ENCODE data around the gene CLDN20.

CLDN20 gene

DNA sequence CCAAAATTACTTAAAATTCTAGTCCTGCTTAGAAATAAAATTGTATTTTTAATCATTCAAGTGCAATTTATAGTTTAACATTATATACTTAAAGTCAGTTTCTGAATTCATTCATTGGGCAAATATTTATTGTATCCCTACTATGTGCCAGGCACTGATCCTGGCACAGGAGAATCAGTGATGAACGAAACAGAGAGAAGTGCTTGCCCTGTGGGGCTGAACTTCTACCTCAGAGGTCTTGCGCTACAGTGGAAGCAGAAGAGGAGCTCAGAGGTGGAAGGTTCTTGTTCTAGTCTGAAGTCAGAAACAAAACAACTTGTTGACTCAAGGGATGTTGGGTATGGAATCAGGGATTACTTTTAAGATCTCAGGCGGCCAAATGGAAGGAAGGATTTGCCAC is 6.0 kb downstream of the CLDN20 start:
- no peak for DNase-seq (ENCODE audit: low read depth in 2 of 2)

DNA sequence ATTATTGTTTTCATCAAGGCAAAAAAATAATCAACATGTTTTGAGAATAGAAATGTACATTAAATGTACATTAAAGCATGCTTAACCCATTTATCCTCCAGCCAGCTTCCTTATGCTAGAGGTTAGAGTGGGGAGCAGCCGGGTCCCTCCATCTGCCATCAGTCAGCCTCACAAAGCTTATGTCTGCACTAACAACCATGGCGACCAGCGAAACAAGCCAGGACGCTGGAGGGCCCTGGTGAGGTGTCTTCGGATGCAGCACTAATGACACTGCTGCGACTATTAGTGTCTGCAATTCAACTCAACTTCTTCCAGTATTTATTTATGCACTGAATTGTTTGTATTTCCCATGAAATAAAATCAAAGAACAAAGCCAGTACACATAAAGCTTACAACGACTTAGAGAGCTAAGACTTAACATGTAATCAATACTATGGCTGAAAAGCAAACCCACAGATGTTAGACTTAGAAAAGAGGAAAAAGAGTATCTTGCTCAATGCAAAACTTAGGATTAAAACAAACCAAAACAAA is 6.8 kb downstream of the CLDN20 start:
- DNase-seq (ENCODE audit: low read depth in 2 of 2): no peak

DNA sequence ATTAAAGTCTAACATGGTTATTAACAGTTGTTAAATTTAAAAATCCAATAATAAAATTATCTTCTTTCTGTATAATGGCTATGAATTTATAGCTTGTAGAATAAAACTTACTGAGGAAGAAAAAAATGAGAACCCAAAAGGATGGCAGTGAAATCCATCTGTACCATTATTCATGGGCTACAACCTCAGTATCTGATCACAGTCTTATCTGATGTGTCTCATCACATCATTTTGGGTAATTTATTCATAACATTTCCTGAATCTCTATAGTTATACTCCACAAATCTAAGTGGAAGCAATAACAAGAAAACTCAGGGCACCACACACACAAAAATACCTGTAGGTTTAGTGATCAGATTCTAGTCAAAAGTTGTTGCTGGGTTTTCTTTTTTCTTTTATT is 7.3 kb downstream of the CLDN20 start:
- DNase-seq (ENCODE audit: low read depth in 2 of 2): no peak

DNA sequence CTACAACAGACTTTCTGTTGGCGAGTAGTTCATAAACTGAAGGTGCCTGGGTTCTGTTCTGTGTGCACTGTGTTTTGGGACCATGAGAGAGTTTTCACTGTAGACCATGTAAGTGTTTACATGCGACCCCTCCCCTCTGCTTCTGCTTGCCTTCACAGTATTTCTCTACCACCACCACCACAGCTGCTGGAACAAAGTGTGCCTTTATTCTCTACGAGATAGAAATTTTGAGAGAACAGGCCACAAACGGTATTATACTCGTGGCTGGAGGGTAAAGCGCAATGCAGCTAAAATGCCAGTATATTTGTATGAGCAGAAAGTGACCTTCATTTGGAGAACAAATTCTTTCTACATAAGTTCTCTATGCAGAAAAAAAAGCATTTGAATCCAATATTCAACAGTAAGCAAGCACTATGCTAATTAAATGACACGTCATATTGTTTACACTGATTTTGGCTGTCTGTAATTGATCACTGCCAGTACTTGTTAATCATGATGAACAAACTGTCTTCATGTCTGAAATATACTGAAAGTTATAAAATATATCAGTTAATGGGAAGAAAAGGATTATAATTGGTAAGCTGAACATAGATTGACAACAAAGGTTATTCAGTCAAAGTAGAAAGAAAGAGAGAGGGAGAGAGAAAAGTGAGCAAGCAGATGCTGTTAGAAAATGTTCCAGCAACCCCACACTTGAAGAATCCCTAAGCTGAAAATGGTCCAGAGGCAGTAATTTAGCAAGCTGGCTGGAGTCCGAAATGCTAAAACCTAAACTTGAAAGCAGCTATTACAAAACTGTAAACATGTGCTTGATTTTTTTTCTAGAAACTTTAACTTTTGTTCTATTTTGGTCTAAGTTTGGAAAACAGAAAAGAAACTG is 8.8 kb downstream of the CLDN20 start:
- DNase-seq (ENCODE audit: low read depth in 2 of 2): no peak

DNA sequence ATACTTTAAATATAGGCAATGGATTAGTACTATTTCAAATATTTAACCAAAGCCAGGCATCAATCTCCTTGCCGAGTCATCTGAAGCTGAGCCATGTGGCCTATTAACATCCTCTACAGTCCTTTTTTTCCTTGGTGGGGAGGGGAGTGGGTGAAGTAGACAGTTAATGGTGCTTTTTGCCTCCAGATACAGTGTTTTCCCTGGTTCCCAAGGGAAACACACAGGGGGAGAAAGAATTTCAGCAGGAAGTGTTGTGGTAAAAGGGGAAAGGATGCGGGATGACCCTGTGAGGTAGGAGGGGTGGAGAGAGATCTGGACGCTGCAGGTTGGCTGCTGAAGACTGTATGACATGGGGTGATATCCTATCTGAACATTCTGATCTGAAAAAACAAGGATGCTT is 9.6 kb downstream of the CLDN20 start:
- no peak for DNase-seq (ENCODE audit: low read depth in 2 of 2)

DNA sequence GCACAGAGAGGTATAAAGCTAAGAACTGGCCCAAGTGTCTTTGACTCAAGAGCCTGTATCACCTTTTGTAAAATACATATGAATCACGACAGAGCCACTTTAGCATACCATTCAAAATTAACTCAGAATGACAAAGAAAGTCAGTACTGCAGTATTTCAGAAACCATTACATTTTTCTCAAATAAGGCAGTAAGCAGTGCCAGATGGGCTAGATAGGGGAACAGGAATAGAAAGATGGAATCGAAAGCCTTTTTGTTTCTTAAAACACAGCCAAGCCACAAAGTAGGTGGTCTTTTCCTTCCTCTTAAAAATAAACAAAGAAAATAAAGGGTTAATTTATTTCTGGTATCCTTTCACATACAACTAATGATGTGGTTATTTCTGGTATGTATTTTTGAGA is 10.3 kb downstream of the CLDN20 start:
- no peak for DNase-seq (ENCODE audit: low read depth in 2 of 2)

DNA sequence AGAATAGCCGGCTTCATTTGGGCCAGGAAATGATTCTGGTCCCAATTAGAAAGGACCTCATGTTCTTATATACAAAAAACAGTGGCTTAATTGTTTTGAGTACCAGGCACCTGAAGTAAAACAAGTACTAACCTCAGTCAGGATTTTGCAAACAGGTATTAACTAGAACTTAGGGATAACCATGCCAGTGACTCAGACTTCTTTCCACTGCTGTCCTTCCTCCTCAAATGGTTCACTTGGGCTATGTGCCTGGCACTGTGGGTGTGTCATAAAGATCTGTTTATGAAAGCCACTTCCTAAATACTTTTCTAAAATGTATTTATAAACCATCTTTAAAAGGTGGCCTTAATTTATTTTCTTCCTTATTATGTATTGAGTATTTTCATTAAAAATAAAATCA is 10.7 kb downstream of the CLDN20 start:
- DNase-seq (ENCODE audit: low read depth in 2 of 2): no peak

DNA sequence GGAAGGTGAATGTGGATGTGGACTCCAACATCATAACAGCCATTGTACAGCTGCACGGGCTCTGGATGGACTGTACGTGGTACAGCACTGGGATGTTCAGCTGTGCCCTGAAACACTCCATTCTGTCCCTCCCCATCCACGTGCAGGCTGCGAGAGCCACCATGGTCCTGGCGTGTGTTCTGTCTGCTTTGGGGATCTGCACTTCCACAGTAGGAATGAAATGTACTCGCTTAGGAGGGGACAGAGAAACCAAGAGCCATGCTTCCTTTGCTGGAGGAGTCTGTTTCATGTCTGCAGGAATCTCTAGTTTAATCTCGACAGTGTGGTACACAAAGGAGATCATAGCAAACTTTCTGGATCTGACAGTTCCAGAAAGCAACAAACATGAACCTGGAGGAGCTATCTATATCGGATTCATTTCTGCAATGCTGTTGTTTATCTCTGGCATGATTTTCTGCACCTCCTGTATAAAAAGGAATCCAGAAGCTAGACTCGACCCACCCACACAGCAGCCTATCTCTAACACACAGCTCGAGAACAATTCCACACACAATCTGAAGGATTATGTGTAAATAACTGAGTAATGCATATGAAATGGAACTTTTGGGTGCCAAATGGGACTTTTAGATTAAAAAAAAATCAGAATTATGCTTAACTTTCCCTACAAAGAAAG is 12.1 kb downstream of the CLDN20 start:
- DNase-seq (ENCODE audit: low read depth in 2 of 2): no peak

DNA sequence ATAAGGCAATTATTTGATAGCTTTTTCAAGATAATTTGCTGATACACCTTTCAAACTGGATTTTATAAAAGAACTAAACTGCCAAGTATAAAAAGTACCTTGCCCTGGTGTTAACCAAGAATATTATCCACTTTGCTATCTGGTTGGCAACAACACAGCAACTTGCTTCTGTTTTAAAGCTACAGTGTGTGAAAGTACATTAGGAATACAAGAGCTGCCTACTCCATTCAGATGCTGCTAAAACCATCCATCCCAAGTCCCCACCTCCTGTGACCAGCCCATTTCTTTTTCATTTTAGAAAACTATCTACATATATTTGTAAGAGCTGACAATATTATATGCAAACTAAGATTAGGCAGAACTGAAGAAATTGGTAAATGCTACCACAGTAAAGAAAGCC is 12.8 kb downstream of the CLDN20 start:
- DNase-seq (ENCODE audit: low read depth in 2 of 2): no peak

DNA sequence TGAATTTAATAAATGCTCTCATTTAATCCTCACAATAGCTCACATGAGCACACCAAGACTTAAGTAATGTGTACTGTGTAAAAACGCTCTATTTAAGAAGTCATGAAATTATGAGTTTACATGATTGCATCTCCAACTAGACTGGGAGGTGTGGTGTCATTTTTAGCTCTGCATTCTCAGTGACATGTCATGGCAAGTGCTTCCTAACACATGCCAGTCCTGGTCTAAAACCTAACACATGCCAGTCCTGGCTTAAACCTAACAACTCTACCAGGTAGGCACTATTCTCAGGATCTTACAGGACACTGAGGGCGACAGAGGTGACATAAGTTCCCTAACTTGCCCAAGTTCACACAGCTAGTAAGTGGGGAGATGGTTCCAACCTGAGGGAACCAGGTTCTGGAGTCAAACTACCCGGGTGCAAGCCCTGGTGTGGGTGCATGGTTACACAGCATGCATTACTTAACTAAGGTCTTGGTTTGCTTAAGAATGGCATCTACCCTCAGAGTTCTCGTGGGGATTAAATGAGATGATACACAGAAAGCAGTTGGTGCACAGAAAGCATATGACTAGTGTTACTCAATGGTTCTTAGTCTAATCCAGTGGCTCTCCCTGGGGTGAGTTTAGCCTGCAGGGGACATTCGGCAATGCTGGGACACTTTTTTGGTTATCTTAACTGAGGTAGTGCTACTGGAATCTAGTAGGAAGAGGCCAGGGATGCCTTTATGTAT is 14.7 kb downstream of the CLDN20 start:
- DNase-seq (ENCODE audit: low read depth in 2 of 2): no peak

DNA sequence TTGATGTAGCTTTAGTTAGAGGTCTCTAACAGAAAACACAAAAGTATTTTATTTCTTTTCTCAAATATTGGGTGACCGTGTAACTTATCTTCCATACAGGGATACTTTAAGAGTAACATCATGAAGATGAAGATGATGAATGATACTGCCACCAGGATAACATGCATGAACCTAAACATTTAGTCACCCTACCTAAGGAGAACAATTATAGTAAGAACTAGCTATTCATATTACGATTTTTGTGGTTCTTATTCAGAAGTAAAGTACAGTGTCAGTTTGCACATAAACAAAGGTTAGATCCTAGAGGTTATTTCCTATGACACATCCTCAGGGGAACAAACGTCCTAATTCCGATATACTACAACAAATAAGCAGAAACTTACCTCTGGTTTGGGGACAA is 21.0 kb downstream of the CLDN20 start:
- DNase-seq (ENCODE audit: low read depth in 2 of 2): no peak

DNA sequence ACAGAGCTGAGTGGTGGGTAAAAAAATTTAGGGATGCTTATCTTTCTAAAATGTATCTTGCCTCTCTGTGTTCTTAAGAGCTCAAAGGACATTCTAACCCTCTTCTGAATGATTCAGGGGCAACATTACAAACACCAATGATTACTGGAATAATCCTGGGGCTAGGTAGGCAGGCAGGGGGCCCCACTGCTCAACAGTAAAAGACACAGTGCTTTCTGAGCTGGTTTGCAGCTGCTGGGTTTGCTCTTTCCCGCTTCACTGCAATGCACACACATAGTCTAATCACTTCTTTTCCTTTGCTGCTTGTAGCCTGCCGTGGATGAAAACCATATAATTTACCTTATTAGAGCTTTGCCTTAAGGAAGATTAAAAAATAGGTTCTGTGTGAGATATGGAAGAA is 23.9 kb downstream of the CLDN20 start:
- DNase-seq (ENCODE audit: low read depth in 2 of 2): no peak

DNA sequence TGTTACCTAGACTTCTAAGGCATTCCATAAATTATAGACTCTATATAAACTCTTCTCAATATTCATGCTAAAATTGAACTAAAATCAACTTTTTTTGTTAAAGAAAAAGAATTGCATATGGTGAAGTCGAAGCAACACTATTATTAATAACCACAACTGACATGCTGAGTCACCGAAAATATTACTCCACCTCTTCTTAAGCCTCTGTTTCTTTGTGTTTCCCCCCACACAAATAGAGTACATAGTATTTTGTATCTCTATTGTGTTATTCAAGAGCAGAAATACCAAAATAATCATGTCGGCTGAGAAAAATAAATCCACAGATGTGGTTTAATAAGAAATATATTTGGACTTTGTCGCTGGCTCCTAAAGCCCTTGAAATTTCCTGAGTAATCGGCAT is 26.7 kb downstream of the CLDN20 start:
- DNase-seq (ENCODE audit: low read depth in 2 of 2): no peak

DNA sequence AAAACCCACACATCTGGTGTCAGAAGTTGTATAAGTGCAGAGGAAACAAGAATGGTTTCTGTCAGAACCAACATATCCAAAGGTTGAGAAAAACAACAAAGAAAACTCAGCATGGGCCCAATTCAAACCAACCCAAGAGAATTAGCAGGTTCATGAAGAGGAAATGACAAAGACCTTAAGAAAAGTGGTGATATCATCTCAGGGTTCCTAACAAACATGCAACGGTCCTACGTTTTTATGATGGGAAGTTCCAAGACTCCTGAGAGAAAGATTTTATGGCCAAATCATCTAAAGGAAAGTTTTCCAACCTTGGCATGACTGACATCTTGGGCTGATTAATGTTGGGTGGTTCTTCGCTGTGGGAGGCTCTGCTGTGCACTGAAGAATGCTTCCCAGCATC is 27.5 kb downstream of the CLDN20 start:
- DNase-seq (ENCODE audit: low read depth in 2 of 2): no peak

DNA sequence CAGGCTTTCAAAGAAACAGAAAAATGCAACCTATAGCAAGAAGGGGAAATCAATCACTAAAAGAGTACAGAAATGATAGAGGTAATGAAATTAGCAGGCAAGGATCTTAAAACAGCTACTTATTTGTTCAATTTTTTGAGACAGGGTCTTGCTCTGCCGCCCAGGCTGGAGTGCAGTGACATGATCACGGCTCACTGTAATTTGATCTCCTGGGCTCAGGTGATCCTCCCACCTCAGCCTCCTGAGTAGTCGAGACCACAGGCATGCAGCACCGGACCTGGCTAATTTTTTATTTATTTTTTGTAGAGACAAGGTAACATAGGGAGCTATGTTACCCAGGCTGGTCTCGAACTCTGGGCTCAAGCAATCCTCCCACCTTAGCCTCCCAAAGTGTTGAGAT is 28.9 kb downstream of the CLDN20 start:
- no peak for DNase-seq (ENCODE audit: low read depth in 2 of 2)

DNA sequence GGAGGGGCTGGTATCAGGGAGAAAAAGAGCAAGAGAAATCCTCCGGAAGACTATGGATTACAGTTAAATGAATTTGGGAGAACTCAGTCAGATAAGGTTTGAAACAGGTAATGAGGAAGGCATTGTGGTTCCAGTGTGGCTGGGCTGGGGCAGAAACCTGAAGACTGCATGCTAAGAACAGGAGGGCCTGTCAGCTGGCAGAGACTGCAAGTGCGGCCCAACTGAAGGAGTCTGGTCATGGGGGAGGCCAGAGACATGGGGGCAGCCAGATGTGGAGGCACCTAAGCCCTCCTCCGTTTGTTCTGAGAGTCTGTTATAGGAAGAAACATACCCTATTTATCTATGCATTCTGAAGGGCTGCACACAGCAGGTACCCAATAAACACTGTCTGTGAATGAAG is 33.9 kb downstream of the CLDN20 start:
- DNase-seq (ENCODE audit: low read depth in 2 of 2): no peak

DNA sequence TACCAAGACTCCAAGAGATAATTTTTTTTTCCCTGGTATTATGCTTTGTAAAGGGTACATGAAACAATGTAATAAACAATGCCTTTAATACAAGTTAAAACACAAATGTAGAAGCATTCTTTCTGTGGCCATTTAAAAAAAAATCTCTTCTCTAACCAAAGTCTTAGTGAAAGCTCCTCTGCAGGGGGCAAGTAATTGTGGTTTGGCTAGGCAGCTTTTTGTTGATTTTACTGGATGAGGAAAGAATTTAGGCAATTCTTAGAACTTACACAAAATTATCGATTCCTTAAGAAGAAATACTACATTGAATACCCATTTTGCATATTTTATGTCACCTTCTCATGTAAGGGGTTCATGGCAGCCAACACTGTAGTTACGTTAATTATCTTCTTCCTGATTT is 38.1 kb downstream of the CLDN20 start:
- DNase-seq (ENCODE audit: low read depth in 2 of 2): no peak

DNA sequence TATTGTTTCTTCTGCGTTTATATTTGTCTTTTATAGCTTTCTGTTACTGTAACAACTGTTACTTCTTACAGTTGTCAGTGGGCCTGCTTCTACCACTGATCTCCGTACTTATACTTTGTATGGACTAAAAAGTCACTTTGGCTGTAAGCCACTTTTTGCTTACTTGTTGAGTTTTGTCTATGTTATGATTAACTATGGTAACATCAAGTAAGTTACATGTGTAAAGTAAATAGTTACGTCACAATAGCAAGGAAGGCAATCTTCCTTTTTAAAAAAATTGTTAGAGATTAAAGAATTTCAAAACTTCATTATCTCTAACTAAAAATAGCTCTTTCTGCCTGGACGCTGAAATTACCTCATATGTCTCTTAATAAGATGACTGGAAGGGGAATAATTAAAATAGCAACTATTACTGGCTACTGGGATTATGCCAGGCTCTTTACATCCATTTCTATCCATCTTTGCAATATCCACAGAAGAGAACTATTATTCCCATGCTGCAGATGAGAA is 39.6 kb downstream of the CLDN20 start:
- DNase-seq (ENCODE audit: low read depth in 2 of 2): no peak

DNA sequence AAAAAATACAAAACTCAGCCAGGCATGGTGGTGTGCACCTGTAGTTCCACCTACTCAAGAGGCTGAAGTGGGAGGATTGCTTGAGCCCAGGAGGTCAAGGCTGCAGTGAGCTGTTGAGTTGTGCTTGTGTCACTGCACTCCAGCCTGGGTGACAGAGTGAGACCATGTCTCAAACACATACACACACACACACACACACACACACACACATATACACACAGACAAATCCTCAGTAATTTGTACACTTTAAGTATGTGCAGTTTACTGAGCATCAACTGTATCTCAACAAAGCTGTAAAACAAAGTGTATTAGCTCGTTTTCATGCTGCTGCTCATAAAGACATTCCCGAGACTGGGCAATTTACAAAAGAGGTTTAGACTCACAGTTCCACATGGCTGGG is 43.1 kb downstream of the CLDN20 start:
- no peak for DNase-seq (ENCODE audit: low read depth in 2 of 2)

DNA sequence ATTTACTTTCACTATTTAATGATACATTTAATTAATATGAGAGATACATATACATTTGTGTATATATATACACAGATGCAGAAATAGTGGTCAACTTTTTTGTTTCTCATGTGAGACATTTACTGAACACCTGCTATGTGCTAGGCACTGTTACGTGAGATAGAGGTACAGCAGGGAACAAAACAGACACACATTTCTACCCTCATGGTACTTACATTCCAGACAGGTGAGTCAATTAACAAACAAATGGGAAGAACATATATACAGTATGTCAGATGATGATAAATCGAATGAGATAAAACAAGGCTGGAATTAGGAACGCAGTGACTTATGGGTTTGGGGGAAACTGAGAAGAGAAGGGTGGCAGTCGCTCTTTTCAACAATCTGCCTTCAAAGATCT is 45.3 kb downstream of the CLDN20 start:
- no peak for DNase-seq (ENCODE audit: low read depth in 2 of 2)

DNA sequence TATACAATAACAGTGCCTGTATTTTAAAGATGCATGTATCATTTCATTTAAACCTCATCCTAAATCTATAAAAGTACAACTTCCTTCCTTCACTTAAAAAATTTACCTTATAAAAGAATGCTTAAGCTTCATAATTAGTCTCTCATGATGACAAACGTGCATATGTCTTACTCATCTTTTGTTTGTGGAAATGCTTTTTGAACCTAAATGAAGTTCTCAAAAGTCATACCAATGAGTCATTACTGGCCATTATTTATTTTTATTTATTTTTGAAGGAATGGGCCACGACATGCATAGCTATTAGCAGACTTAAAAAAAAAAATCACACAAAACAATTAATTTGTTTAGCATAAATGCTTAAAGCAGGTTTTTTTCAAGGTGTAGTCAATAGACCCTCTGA is 46.8 kb downstream of the CLDN20 start:
- DNase-seq (ENCODE audit: low read depth in 2 of 2): no peak

DNA sequence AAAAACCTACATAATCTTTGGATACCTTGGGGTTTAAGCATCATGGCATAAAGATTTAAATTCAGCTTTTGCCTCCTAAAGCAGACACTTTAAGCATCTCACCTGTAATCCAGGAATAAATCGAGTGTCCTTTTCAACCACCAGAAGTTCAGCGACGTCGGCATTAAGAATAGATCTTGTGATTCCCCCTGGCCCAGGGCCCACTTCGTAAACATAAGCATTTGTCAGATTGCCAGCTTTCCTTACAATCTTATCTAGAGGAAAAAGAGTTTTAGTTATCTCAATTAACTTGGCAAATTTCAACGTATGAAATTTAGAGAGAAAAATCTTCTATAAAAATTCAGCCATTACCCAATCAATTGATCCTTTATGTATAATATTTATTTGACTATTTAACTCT is 47.3 kb downstream of the CLDN20 start:
- no peak for DNase-seq (ENCODE audit: low read depth in 2 of 2)
